Esophagus squamous epithelium (tissue), 4 donors: Measurements from ENCODE around the gene ERO1B.

Experiments used
- CTCF ChIP-seq, 6 experiments: fragments of 450-650 bp in 4 of 6; fragments of 200-600 bp in 2 of 6; sonication (generic) in 2 of 6; IDR thresholded peaks; one replicate each; pipeline ENCODE4 v1.5.1; 2016 to 2019; ENCODE audit warnings: antibody characterized with exemption in 6 of 6, mild to moderate bottlenecking in 4 of 6, moderate library complexity in 4 of 6
- POLR2A ChIP-seq, 4 donors: fragments of 450-650 bp; IDR thresholded peaks; one replicate each; pipeline ENCODE4 v1.6.1; 2017; ENCODE audit warnings: antibody characterized with exemption in 4 of 4, mild to moderate bottlenecking in 4 of 4, moderate library complexity in 3 of 4

GRCh38 chr1:236235116-236235515 lies 46.6 kb downstream of the ERO1B start:
- TF ChIP-seq CTCF (IDR thresholded peaks at IDR 0.05): no peak
- no peak for TF ChIP-seq POLR2A (IDR thresholded peaks at IDR 0.05)
